ENCODE results near the gene OSER1. TPM values are rescaled to one million over a fixed set of nuclear protein-coding genes. Genes with fewer than 3 reads are reported as not detected.

Gene OSER1
- total RNA-seq, 2 donors from 2014 or later: 23.3 to 31.9 TPM

GRCh38 chr20:44218446-44218845 lies 7.9 kb upstream of the OSER1 start:
- H3K27ac ChIP-seq: no peak overlapping the region
- no peak for DNase-seq

GRCh38 chr20:44217342-44218092 lies 6.9 kb upstream of the OSER1 start:
- no peaks in the 10 kb centered on the region for H3K9me3 ChIP-seq
- intact Hi-C loops (cut with DNase I): loop anchor here (2.0 to 10.0 kb wide), 5 partner anchors 93 to 467 kb away; partner anchors contain the start of gene FITM2

More at GRCh38 chr20:44218446-44218845, 7.9 kb upstream of the OSER1 start:
- H3K4me3 ChIP-seq: no peak overlapping the region
- H3K9ac ChIP-seq (ENCODE audit: low read depth in 2 of 2, low read length in 2 of 2): peak overlapping the region in 1 of 2 donors; percentile 62
- no peaks in the 10 kb centered on the region for H3K9me3 ChIP-seq
- H3K36me3 ChIP-seq: no peaks in the 10 kb centered on the region
- intact Hi-C loops (cut with DNase I): loop anchor here (2.0 to 10.0 kb wide), 4 partner anchors 92 to 466 kb away; partner anchors contain the start of gene FITM2
- H3K4me1 ChIP-seq: no peaks in the 10 kb centered on the region
- no peaks in the 10 kb centered on the region for H3K27me3 ChIP-seq
- TF ChIP-seq CTCF (IDR thresholded peaks at IDR 0.05): no peak

GRCh38 chr20:44215125-44215524 lies 4.6 kb upstream of the OSER1 start:
- no peak overlapping the region for H3K27ac ChIP-seq
- H3K36me3 ChIP-seq: no peaks in the 10 kb centered on the region
- peaks cover 3% of the 10 kb centered on the region for H3K4me1 ChIP-seq
- TF ChIP-seq CTCF (IDR thresholded peaks at IDR 0.05): peak; percentile 79
- peak overlapping the region in 1 of 2 donors; percentile 5 for H3K9ac ChIP-seq (ENCODE audit: low read depth in 2 of 2, low read length in 2 of 2)
- intact Hi-C loops (cut with DNase I): loop anchor here (5.0 to 10.0 kb wide), 3 partner anchors 257 to 470 kb away; no protein-coding TSS in a partner anchor
- peak; percentile 78 for DNase-seq
- no peak overlapping the region for H3K4me3 ChIP-seq
- no peaks in the 10 kb centered on the region for H3K9me3 ChIP-seq
- H3K27me3 ChIP-seq: no peaks in the 10 kb centered on the region

More at GRCh38 chr20:44217342-44218092, 6.9 kb upstream of the OSER1 start:
- H3K27ac ChIP-seq: no peak overlapping the region
- no peaks in the 10 kb centered on the region for H3K4me1 ChIP-seq
- no peak overlapping the region for H3K4me3 ChIP-seq
- no peaks in the 10 kb centered on the region for H3K36me3 ChIP-seq
- no peaks in the 10 kb centered on the region for H3K27me3 ChIP-seq
- peak; percentile 87 for DNase-seq
- peak overlapping the region in 1 of 2 donors; percentile 62 for H3K9ac ChIP-seq (ENCODE audit: low read depth in 2 of 2, low read length in 2 of 2)
- TF ChIP-seq CTCF (IDR thresholded peaks at IDR 0.05): peak; percentile 88

GRCh38 chr20:44212792-44213191 lies 2.2 kb upstream of the OSER1 start:
- intact Hi-C loops (cut with DNase I): loop anchor here (10.0 kb wide), 2 partner anchors 402 to 472 kb away; no protein-coding TSS in a partner anchor
- Histone ChIP-seq H3K27me3 (no peaks in the 10 kb centered on the region), H3K36me3 (no peaks in the 10 kb centered on the region), H3K27ac (no peak overlapping the region), H3K4me1 (peaks cover 3% of the 10 kb centered on the region), H3K4me3 (no peak overlapping the region), H3K9me3 (no peaks in the 10 kb centered on the region), H3K9ac (ENCODE audit: low read depth in 2 of 2, low read length in 2 of 2) (no peak overlapping the region)
- DNase-seq: no peak
- TF ChIP-seq CTCF (IDR thresholded peaks at IDR 0.05): no peak

- no peak for TF ChIP-seq CTCF (IDR thresholded peaks at IDR 0.05)
- Histone ChIP-seq H3K9ac (ENCODE audit: low read depth in 2 of 2, low read length in 2 of 2) (peak overlapping the region; percentile 64 to 99), H3K4me1 (peaks cover 3% of the 10 kb centered on the region), H3K36me3 (no peaks in the 10 kb centered on the region), H3K4me3 (peak overlapping the region; percentile 89), H3K27ac (peak overlapping the region; percentile 99), H3K27me3 (no peaks in the 10 kb centered on the region), H3K9me3 (no peaks in the 10 kb centered on the region)
- intact Hi-C loops (cut with DNase I): loop anchor here (10.0 kb wide), 2 partner anchors 403 to 473 kb away; no protein-coding TSS in a partner anchor
- peak; percentile 55 for DNase-seq
These were observed 837 bp upstream of the OSER1 start for GRCh38 chr20:44211177-44212039.
